Measurements from ENCODE around the gene FLYWCH2. TPM values are rescaled to one million over a fixed set of nuclear protein-coding genes. Genes with fewer than 3 reads are reported as not detected.
"Not testable (repeated sequence)": the region's sequence is repeated elsewhere in the genome, so short reads cannot be mapped to it uniquely, and the experiment has no call there.

FLYWCH2 gene
- total RNA-seq, 4 donors from 2014 or later = 19.5 to 54.5 (median 30.2) TPM

- DNase-seq = peak in 1 of 2 donors; percentile 61
Observed at GRCh38 chr16:2907084-2907753, 24.2 kb downstream of the FLYWCH2 start.

GRCh38 chr16:2910441-2910969 lies 27.5 kb downstream of the FLYWCH2 start:
- in situ Hi-C loops (cut with MboI; ENCODE audit: low sequenced_read_pairs in 4 of 4) (loop anchor here in 1 of 4 donors (5.0 kb wide), 1 partner anchor 33 kb away; no protein-coding TSS in a partner anchor), intact Hi-C loops (cut with DNase I; ENCODE audit: low total_unique reads) (loop anchor here (2.0 to 5.0 kb wide), 2 partner anchors 42 to 158 kb away; partner anchors contain the start of gene SRRM2)
- peaks cover 18 to 20% of the 10 kb centered on the region in 2 donors for H3K4me1 ChIP-seq
- DNase-seq (no peak), ATAC-seq (no peak)
- H3K9me3 ChIP-seq = no peaks in the 10 kb centered on the region
- no peaks in the 10 kb centered on the region for H3K27me3 ChIP-seq
- H3K36me3 ChIP-seq = peaks cover 0 to 9% of the 10 kb centered on the region in 2 donors
- H3K27ac ChIP-seq = no peak overlapping the region
- no peak overlapping the region for H3K4me3 ChIP-seq
- no peak for TF ChIP-seq POLR2A (IDR thresholded peaks at IDR 0.05)
- TF ChIP-seq, protein P1, sequence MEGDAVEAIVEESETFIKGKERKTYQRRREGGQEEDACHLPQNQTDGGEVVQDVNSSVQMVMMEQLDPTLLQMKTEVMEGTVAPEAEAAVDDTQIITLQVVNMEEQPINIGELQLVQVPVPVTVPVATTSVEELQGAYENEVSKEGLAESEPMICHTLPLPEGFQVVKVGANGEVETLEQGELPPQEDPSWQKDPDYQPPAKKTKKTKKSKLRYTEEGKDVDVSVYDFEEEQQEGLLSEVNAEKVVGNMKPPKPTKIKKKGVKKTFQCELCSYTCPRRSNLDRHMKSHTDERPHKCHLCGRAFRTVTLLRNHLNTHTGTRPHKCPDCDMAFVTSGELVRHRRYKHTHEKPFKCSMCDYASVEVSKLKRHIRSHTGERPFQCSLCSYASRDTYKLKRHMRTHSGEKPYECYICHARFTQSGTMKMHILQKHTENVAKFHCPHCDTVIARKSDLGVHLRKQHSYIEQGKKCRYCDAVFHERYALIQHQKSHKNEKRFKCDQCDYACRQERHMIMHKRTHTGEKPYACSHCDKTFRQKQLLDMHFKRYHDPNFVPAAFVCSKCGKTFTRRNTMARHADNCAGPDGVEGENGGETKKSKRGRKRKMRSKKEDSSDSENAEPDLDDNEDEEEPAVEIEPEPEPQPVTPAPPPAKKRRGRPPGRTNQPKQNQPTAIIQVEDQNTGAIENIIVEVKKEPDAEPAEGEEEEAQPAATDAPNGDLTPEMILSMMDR (IDR thresholded peaks at IDR 0.05 in 4 of 5, conservative IDR thresholded peaks at IDR 0.05 in 1 of 5) = no peak

More at GRCh38 chr16:2907084-2907753, 24.2 kb downstream of the FLYWCH2 start:
- H3K36me3 ChIP-seq; intact Hi-C loops (cut with DNase I; ENCODE audit: low total_unique reads); H3K27me3 ChIP-seq; ATAC-seq; in situ Hi-C loops (cut with MboI; ENCODE audit: low sequenced_read_pairs in 4 of 4); H3K4me3 ChIP-seq; H3K9me3 ChIP-seq: not testable (repeated sequence)
- H3K27ac ChIP-seq = peak overlapping the region; percentile 42 to 79 (median 76)
- TF ChIP-seq, protein P1 (IDR thresholded peaks at IDR 0.05 in 4 of 5, conservative IDR thresholded peaks at IDR 0.05 in 1 of 5) = peak; percentile 59 to 82 (median 73)
- H3K4me1 ChIP-seq = peaks cover 11 to 14% of the 10 kb centered on the region in 2 donors

DNA sequence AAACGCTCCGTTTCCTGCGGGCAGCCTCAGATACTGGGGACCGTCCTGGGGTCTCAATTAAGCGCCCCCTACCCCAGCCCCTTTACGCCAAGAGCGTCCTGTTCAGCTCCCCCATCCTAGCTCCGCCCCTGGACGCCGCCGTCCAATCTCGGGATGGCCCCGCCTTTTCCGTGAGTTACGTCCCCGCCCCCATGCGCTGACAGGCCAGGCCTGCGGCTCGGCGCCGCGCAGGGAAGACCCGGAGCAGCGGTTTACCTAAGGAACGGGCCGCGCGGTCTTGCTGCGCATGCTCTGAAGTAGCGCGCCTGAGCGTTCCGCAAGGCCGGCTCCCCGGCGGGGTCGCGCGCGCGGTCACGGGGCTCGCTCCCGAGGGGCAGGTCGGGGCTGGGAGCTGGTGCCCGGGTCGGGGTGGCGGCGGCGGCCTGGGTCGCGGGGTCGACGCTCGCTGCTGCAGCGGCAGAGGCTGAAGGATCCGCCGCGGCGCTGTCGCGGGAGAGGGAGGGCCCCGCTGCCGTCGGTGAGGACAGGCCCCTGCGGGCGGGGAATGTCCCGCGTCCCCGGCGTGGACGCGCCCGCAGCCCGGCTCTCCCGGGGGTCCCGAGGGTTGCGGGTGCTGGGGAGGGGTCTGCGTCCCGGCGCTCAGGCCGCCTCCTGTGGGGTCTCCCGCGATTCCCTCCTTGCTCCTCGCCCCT lies 28.8 kb downstream of the FLYWCH2 start, which contains the start of gene FLYWCH1:
Gene FLYWCH1 (plus strand): TSS at position 294 of the 692 bp plus-strand sequence. CDS start 17,755 bp downstream, outside the sequence.
- Histone ChIP-seq H3K27me3 (no peaks in the 10 kb centered on the region), H3K36me3 (peaks cover 0 to 14% of the 10 kb centered on the region in 2 donors), H3K27ac (peak within 1 kb of the TSS; percentile 89 to 97 (median 91)), H3K4me1 (peaks cover 13 to 15% of the 10 kb centered on the region in 2 donors), H3K4me3 (peak within 1 kb of the TSS; percentile 70 to 91 (median 83)), H3K9me3 (no peaks in the 10 kb centered on the region)
- intact Hi-C loops (cut with DNase I; ENCODE audit: low total_unique reads) (loop anchor here (2.0 to 5.0 kb wide), 3 partner anchors 43 to 159 kb away; partner anchors contain the start of genes HCFC1R1 and SRRM2), in situ Hi-C loops (cut with MboI; ENCODE audit: low sequenced_read_pairs in 4 of 4) (loop anchor here in 1 of 4 donors (5.0 kb wide), 1 partner anchor 34 kb away; no protein-coding TSS in a partner anchor)
- DNase-seq = peak; percentile 97 to 98
- peak; percentile 90 to 95 for ATAC-seq
- TF ChIP-seq POLR2A (IDR thresholded peaks at IDR 0.05) = peak; percentile 89 to 91
- TF ChIP-seq, protein P1 (IDR thresholded peaks at IDR 0.05 in 4 of 5, conservative IDR thresholded peaks at IDR 0.05 in 1 of 5) = peak in 1 of 5 experiments; percentile 29

DNA sequence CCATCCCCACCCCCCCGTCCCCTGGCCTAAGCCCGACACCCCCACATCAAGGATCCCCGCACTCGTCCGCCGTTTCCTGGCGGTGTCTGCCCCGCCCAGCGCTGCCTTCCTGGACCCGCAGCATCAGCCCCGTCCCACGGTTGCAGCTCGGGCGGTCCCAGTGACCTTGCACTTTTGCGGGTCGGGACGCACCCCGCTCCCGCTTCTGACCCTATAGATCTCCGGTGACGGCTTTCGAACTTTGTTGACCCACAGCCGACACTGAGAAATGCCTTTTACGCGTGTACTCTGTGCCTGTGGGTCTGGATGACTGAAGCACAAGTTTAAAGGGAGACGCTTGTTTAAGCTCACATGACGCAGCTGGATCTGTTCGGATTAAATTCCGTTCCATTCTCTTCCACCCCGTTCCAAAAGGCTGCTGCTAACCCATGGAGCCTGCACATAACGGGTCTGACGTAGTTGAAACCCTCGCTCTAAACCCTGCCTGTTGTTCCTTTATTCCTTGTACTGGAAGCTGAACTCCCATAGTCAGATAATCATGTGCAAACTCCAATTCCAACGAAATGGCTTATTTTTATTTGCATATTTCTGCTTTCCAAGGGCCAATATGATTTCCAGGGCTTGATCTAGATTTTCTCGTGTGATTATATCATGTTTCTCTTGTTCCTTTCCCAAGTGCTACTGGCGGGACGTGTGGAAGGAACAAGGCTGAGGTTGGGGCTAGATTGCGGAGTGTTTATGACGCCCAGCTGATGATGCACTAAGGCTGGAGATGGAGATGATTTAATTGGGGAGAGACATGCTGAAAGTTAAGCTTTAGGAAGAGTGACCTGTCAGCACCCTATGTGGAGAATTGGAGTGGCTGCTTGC lies 29.6 kb downstream of the FLYWCH2 start:
- no peak for TF ChIP-seq POLR2A (IDR thresholded peaks at IDR 0.05)
- TF ChIP-seq, protein P1 (IDR thresholded peaks at IDR 0.05 in 4 of 5, conservative IDR thresholded peaks at IDR 0.05 in 1 of 5) = no peak
- Histone ChIP-seq H3K27ac (peak overlapping the region; percentile 89 to 97 (median 91)), H3K4me3 (peak overlapping the region; percentile 68 to 91 (median 83)), H3K27me3 (no peaks in the 10 kb centered on the region), H3K9me3 (no peaks in the 10 kb centered on the region), H3K4me1 (peaks cover 13 to 15% of the 10 kb centered on the region in 2 donors), H3K36me3 (peaks cover 0 to 14% of the 10 kb centered on the region in 2 donors)
- intact Hi-C loops (cut with DNase I; ENCODE audit: low total_unique reads) = loop anchor here (2.0 to 5.0 kb wide), 2 partner anchors 110 to 160 kb away; partner anchors contain the start of genes HCFC1R1 and SRRM2
- in situ Hi-C loops (cut with MboI; ENCODE audit: low sequenced_read_pairs in 4 of 4) = loop anchor here in 1 of 4 donors (5.0 kb wide), 1 partner anchor 35 kb away; no protein-coding TSS in a partner anchor
- DNase-seq (peak; percentile 23 to 27), ATAC-seq (peak; percentile 42 to 52)
